ENCODE results near the gene PTPN21. TPM values are rescaled to one million over a fixed set of nuclear protein-coding genes. Genes with fewer than 3 reads are reported as not detected.

The PTPN21 gene
- polyA plus RNA-seq, 3 donors: not detected

GRCh38 chr14:88470542-88471440 is 84.0 kb downstream of the PTPN21 start:
- Histone ChIP-seq H3K9me3 (replicated peaks in 1 of 2; ENCODE audit: control insufficient read depth in 1 of 2, insufficient read depth in 1 of 2, low read length in 2 of 2) (no peaks in the 10 kb centered on the region), H4K20me1 (ENCODE audit: insufficient read depth, low read length) (no peaks in the 10 kb centered on the region), H3K36me3 (replicated peaks in 1 of 2; ENCODE audit: control insufficient read depth in 1 of 2, insufficient read depth in 2 of 2, low read length in 2 of 2) (no peaks in the 10 kb centered on the region), H3K4me3 (replicated peaks in 1 of 3; ENCODE audit: low read depth in 2 of 3, low read length in 3 of 3) (no peak overlapping the region), H3K79me2 (ENCODE audit: insufficient read depth, low read length) (no peaks in the 10 kb centered on the region), H3K4me1 (ENCODE audit: control insufficient read depth in 1 of 2, insufficient read depth in 2 of 2, low read length in 2 of 2) (no peaks in the 10 kb centered on the region), H2AFZ (ENCODE audit: insufficient read depth, low read depth, low read length, poor library complexity, severe bottlenecking) (no peak overlapping the region), H3K27ac (ENCODE audit: low read depth in 1 of 2, low read length in 2 of 2) (no peak overlapping the region), H3K4me2 (replicated peaks; ENCODE audit: extremely low read depth, low read length, poor library complexity, severe bottlenecking) (no peak overlapping the region), H3K27me3 (ENCODE audit: control insufficient read depth in 2 of 2, insufficient read depth in 2 of 2, low read length in 2 of 2) (no peaks in the 10 kb centered on the region), H3K9ac (ENCODE audit: insufficient read depth, low read length, poor library complexity, severe bottlenecking) (no peak overlapping the region)
- Mint-ChIP-seq H3K36me3 (no peaks in the 10 kb centered on the region), H3K27me3 (ENCODE audit: low read depth in 3 of 3) (peaks cover 0 to 1% (median 0%) of the 10 kb centered on the region in 3 donors), H3K4me3 (no peak overlapping the region), H3K4me1 (no peaks in the 10 kb centered on the region), H3K27ac (no peak overlapping the region), H3K9me3 (no peaks in the 10 kb centered on the region)
- TF ChIP-seq CTCF (IDR thresholded peaks at IDR 0.05): no peak
- no peak for DNase-seq
- intact Hi-C loops (cut with micrococcal nuclease): no loop called here
- 100% methylated on average over 3 of the region's 7 CpGs for whole genome bisulfite sequencing (ENCODE audit: insufficient coverage)

GRCh38 chr14:88468406-88468805 is 86.4 kb downstream of the PTPN21 start:
- H3K4me2 ChIP-seq (replicated peaks; ENCODE audit: extremely low read depth, low read length, poor library complexity, severe bottlenecking): no peak overlapping the region
- intact Hi-C loops (cut with micrococcal nuclease): no loop called here
- no peaks in the 10 kb centered on the region for H3K4me1 ChIP-seq (ENCODE audit: control insufficient read depth in 1 of 2, insufficient read depth in 2 of 2, low read length in 2 of 2)
- no peaks in the 10 kb centered on the region for H3K27me3 ChIP-seq (ENCODE audit: control insufficient read depth in 2 of 2, insufficient read depth in 2 of 2, low read length in 2 of 2)
- no peak for TF ChIP-seq CTCF (IDR thresholded peaks at IDR 0.05)
- Mint-ChIP-seq H3K9me3 (peaks cover 0 to 2% (median 0%) of the 10 kb centered on the region in 7 donors), H3K4me3 (no peak overlapping the region), H3K36me3 (no peaks in the 10 kb centered on the region), H3K4me1 (no peaks in the 10 kb centered on the region), H3K27me3 (ENCODE audit: low read depth in 3 of 3) (peaks cover 0 to 1% (median 0%) of the 10 kb centered on the region in 3 donors), H3K27ac (no peak overlapping the region)
- no peak overlapping the region for H3K27ac ChIP-seq (ENCODE audit: low read depth in 1 of 2, low read length in 2 of 2)
- no peaks in the 10 kb centered on the region for H3K36me3 ChIP-seq (replicated peaks in 1 of 2; ENCODE audit: control insufficient read depth in 1 of 2, insufficient read depth in 2 of 2, low read length in 2 of 2)
- H4K20me1 ChIP-seq (ENCODE audit: insufficient read depth, low read length): no peaks in the 10 kb centered on the region
- no peak for DNase-seq
- H3K9ac ChIP-seq (ENCODE audit: insufficient read depth, low read length, poor library complexity, severe bottlenecking): no peak overlapping the region
- no peak overlapping the region for H3K4me3 ChIP-seq (replicated peaks in 1 of 3; ENCODE audit: low read depth in 2 of 3, low read length in 3 of 3)
- no peaks in the 10 kb centered on the region for H3K79me2 ChIP-seq (ENCODE audit: insufficient read depth, low read length)
- no peak overlapping the region for H2AFZ ChIP-seq (ENCODE audit: insufficient read depth, low read depth, low read length, poor library complexity, severe bottlenecking)
- WGBS (ENCODE audit: insufficient coverage): 60% methylated on average over 1 of the region's 1 CpG
- H3K9me3 ChIP-seq (replicated peaks in 1 of 2; ENCODE audit: control insufficient read depth in 1 of 2, insufficient read depth in 1 of 2, low read length in 2 of 2): no peaks in the 10 kb centered on the region
